ACHN (cell line): ENCODE measurements around the gene PNMA8B.
"Not testable (repeated sequence)": the region's sequence is repeated elsewhere in the genome, so short reads cannot be mapped to it uniquely, and the experiment has no call there.

Source experiments
- DNase-seq: peaks from one replicate; pipeline ENCODE4 v3.0.0-alpha.2; 2015
- in situ Hi-C: cut with HindIII; loops from 2 replicates; pipeline ENCODE4 v1.10.0; 2017; ENCODE audit warnings: low sequenced_read_pairs, low pct_ligation_motif_present, low pct_unique_long_range_greater_than_20kb

Gene PNMA8B

GRCh38 chr19:46515290-46515609 lies 19.6 kb upstream of the PNMA8B start:
- DNase-seq, result no peak
- in situ Hi-C loops, result no loop called here

GRCh38 chr19:46514589-46515289 lies 19.1 kb upstream of the PNMA8B start:
- DNase-seq, result no peak
- in situ Hi-C loops, result no loop called here

GRCh38 chr19:46513461-46514236 lies 18.0 kb upstream of the PNMA8B start:
- peak; percentile 37 for DNase-seq
- in situ Hi-C loops, result no loop called here

- in situ Hi-C loops, result no loop called here
- no peak for DNase-seq
Observed at GRCh38 chr19:46511237-46511636, 15.6 kb upstream of the PNMA8B start.

GRCh38 chr19:46508206-46508605 lies 12.5 kb upstream of the PNMA8B start:
- in situ Hi-C loops, result no loop called here
- DNase-seq, result no peak

- in situ Hi-C loops, result no loop called here
- DNase-seq, result no peak
Observed at GRCh38 chr19:46503848-46504453, 8.3 kb upstream of the PNMA8B start.

GRCh38 chr19:46502891-46503290 lies 7.2 kb upstream of the PNMA8B start:
- no peak for DNase-seq
- in situ Hi-C loops, result no loop called here

GRCh38 chr19:46499692-46500091 lies 4.0 kb upstream of the PNMA8B start:
- DNase-seq, result no peak
- in situ Hi-C loops, result no loop called here

GRCh38 chr19:46497773-46498172 lies 2.1 kb upstream of the PNMA8B start:
- no peak for DNase-seq
- in situ Hi-C loops, result no loop called here

GRCh38 chr19:46496886-46497285 lies 1.2 kb upstream of the PNMA8B start:
- in situ Hi-C loops, DNase-seq: not testable (repeated sequence)

GRCh38 chr19:46496304-46496703 lies 637 bp upstream of the PNMA8B start:
- DNase-seq, result no peak
- in situ Hi-C loops, result no loop called here

- in situ Hi-C loops, result no loop called here
- DNase-seq, result no peak
Observed at GRCh38 chr19:46494941-46495785, 504 bp downstream of the PNMA8B start.

GRCh38 chr19:46494146-46494940 lies 1.3 kb downstream of the PNMA8B start:
- in situ Hi-C loops, result no loop called here

GRCh38 chr19:46493236-46494145 lies 2.2 kb downstream of the PNMA8B start:
- in situ Hi-C loops, result no loop called here
- no peak for DNase-seq

More at GRCh38 chr19:46494146-46494940, 1.3 kb downstream of the PNMA8B start:
- DNase-seq, result no peak

- DNase-seq, result no peak
- in situ Hi-C loops, result no loop called here
Observed at GRCh38 chr19:46492841-46493235, 2.8 kb downstream of the PNMA8B start.

GRCh38 chr19:46491975-46492682 lies 3.5 kb downstream of the PNMA8B start:
- no peak for DNase-seq
- in situ Hi-C loops, result no loop called here

- in situ Hi-C loops, result no loop called here
- no peak for DNase-seq
Observed at GRCh38 chr19:46490774-46491173, 4.9 kb downstream of the PNMA8B start.
